Activated T-helper 1 cell treated with anti-CD3 and anti-CD28 coated beads, Interleukin-2, amount 50 U/mL, for 16 hours (primary cell): ENCODE measurements around the gene DAGLA.

Experiments
- DNase-seq, 2 donors: peaks; one replicate each; pipeline ENCODE4 v3.0.0-alpha.2; 2020; ENCODE audit warnings: low read depth in 1 of 2, low spot score in 1 of 2

Gene DAGLA

DNA sequence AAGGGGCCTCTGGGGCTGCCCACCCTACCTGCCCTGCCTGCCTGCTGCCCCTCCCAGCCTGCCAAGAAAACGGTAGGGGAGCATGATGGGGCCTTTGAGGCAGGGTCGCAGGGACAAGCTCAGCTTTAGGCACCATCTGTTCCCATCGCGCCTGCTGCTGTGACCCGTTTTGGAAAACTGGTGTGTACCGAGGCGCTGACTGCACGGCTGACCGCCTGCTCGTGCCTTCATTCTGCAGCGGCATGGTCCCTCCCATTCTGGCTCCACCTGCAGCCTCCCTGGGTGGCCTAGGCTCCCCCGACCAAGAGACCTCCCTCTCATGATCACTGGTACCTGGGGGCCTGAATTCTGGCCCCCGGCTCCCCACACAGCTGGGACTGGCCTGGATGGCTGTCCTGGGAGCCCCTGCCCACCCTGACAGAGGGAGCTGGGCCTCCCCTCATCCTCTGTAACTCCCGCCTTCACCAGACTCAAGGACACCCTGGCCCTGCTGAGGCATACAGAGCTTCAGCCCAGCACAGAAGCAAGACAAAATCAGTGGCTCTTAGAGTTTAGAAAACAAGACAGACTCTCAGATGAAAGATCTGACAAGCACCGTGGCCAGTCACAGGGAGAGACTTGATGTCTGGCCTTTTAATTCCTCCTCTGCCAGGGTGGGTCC lies 65.7 kb downstream of the DAGLA start:
- DNase-seq = no peak

DNA sequence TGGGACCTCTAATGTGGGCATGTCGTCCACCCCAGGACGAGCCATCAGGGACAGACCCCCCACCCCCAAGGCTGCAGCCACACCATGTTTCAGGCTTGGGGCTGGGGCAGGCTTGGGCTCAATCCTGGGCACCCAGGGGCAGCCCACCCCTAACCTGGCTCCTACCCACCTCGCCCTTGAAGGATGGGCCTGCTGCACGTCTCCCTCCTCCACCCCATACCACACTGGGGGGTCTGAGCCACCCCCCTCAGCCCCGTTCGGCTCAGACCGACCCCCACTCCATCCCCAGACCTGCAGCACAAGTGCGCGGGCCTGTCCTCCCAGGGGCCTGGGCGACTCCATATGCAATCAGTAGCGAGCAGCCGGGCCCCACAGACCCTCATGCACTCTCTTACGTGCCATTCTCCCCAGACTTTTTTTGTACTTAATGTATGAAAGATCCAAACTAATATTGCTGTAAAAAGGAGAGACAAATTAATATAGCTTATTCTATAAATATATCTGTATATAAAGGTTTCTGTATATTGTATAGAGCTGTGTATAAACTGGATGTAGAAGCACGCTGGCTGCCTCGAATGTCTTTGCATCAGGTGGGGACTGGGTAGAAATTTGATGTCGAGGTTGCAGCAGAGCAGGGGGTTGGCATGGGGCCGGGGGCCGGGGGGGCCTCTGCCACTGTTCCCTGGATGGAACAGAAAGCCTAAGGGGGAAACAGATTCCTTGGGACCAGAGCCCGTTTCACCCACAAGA lies 66.4 kb downstream of the DAGLA start:
- DNase-seq = no peak

DNA sequence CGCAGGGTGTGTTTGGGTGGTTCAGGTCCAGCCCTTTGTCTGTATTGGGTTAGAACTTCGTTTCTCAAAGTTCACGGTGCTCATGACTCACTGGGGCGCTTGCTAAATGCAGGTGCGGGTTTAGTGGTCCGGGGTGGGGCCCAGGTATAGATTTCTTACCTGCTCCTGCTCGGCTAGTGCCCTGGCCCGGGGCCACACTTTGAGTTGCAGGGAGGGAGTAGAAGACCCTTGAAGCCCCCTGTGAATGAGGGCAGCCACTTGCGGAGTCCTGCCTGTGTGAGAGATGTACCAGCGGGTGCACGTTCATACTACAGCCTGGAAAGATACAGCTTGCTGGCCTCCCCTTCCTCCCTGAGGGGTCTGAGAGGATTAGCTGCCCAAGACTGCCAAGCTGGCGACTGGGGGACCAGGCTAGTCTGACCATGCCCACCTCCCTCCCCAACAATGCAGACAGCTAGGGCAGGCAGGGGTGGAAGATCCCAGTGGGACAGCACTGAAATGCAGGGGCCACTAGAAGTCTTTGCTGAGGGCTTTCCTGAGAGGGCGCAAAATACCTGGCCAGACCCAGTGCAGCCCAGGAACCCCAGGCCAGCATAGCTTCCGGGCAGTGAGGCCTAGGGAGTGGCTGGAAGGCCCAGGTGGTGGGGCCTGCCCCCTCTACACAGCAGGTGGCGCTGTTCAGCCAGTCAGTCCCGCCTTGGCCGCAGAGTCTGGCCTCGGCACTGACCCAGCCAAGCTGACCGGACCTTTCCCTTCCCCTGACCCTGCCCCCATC lies 67.2 kb downstream of the DAGLA start:
- DNase-seq = peak in 1 of 2 donors; percentile 23

DNA sequence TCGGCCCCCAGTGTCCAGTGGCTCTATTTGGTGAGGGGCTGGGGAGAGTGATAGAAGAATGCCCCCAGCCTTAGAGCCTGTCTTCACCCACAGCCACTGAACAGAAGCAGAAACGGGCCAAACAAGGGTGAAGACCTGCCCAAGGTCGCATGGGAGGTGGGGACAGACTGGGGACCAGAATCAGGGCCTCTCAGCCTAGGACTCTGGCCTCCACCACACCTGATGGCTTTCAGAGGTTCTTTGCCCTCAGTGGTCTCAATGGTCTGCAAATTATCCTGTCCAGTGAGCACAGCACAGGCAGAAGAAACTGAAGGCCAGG lies 67.7 kb downstream of the DAGLA start:
- no peak for DNase-seq

DNA sequence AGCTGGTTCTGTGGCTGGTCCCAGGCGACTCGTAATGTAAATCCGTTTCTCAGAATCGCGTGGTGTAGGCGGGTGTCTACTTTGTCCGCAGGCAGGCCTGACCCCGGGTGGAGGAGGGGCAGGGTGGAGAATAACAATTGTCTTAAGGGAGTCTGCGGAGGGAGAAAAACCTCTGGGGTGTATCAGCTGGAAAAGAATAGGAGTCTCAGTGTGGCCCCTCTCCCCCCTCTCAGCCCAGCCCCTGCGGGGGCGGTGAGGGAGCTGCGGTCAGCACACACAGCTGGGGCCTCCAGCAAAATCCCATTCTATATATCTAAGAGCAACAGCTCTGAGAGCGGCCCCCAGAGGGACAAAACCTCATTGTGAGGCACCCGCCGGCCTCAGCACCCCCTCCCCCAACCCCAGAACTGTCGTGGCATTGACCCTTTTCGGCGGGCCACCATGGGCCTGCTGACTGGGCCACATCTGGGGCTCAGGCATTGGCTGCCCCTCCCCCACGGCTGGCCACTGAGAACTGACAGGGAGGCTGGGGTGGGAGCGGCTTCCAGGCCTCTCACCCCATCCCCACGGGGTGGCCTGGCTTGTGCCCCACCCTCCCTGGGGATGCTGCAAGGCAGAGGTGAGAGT lies 69.5 kb downstream of the DAGLA start:
- DNase-seq = no peak

DNA sequence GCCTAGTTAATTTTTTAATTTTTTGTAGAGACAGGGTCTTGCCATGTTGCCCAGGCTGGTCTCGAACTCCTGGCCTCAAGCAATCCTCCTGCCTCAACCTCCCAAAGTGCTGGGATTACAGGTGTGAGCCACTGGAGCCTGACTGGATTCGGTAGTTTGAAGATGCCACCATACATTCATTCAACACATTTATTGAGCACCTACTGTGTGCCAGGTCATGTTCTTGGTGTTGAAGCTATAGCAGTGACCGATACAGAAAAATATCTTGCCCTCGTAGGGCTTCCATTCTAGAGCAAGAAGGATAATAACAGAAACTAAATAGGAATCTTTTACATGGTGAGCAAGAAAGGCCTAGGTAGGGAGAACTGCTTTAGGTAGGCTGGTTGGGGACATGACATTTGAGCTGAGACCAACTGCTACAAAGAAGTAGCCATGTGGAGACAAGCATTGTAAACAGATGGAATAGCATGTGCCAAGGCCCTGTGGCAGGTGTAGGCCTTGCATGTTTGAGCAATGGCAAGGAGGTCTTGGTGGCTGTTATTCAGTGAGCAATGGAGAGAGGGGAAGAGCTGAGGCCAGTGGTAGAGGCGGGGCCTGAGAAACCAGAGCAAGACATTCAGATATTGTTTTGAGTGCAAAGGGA lies 70.6 kb downstream of the DAGLA start:
- no peak for DNase-seq

DNA sequence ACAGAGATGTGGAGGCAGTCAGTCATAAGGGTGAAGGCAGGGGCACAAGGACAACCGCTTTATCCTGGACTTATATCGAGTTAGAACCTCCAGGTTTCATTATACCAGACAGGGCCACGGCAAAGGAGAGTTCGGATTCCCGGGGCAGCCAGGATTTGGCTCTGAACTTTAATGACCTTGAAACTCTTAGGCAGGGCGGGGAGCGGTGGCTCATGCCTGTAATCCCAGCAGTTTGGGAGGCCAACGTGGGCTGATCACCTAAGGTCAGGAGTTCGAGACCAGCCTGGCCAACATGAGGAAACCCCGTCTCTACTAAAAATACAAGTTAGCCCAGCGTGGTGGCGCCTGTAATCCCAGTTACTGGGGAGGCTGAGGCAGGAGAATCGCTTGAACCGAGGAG lies 71.2 kb downstream of the DAGLA start:
- no peak for DNase-seq

DNA sequence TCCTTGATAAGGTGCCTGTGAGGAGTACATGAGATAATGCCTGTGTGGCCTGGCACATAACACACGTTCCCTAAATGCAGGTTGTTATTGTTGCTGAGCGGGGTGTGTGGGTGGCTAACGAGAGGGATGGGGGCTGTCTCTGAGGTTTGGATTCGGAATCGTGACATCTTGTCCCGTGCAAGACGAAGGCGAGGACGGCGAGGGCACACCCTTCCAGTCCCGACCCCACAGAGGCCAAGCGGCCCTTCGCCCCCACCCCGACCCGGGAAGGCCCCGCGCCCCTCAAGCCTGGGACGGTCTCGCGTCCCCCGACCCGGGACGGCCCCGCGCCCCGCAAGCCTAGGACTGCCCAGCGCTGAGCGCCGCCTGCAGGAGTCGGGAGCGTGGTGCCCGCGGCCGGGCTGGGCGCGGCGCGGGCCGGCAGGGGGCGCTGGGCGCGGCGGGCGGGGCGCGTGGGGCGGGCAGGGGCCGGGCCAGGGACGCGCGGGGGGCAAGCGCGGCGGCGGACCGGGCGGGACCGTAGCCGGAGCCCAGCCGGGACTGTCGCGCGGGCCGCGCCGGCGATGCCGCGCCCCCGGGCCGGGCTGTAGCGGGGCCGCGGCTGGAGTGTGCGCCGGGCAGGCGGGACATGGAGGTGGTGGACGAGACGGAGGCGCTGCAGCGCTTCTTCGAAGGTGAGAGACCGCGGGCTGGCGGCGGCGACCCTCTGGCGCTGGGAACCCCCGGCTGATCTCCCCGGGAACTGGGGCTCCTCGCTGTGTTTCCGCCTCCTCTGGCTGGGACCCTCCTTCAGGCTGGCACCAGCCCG lies 72.1 kb downstream of the DAGLA start, which contains the start of gene MYRF:
Gene MYRF (plus strand): TSS at position 520 of the 808 bp plus-strand sequence. CDS start 109 bp downstream, at position 629.
- DNase-seq = peak; percentile 29 to 50

DNA sequence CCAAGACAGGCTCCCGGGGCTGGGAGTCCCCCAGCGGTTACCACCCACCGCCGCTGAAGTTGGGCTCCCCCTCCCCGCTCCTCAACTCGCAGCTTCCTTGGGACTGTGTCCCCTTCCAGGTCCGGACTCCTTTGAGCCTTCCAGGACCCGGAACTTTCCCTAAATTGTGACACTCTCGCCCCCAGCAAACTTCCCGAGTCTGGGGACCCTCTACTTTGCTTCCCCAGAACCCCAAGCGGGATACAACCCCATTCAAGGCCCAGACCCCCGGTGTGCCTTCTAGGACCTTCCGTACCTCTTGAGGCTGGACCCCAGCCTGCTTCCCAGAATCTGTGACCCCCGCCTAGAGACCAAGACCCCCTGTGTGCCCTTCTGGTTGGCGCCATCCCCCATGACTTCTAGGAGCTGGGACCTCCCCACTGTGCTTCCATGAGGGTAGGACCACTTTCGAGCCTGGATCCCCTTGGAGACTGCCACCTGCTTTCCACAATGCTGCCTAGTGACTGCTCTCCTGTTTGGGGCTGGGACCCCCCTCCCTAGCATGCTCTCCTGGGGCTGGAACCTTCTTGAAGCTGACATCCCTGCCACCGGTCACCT lies 72.8 kb downstream of the DAGLA start:
- no peak for DNase-seq

DNA sequence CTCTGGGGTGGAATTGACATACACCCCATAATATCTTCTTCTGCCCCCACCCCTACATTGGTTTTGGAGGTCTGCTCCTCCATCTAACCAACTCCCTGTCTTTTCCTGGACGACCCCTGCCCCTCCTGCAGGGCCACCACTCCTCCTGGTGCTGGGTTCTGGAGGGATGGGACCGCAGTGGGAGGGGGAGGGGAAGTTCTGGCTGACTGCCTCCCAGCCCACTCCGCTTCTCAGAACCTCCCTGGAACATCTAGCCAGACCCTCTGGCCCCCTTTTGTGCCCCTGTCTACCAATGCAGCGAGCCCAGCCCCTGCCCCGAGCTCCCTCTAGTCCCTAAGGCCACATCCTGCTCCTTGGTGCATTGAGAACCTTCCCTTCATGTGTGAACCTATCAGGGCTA lies 73.5 kb downstream of the DAGLA start:
- DNase-seq = no peak

DNA sequence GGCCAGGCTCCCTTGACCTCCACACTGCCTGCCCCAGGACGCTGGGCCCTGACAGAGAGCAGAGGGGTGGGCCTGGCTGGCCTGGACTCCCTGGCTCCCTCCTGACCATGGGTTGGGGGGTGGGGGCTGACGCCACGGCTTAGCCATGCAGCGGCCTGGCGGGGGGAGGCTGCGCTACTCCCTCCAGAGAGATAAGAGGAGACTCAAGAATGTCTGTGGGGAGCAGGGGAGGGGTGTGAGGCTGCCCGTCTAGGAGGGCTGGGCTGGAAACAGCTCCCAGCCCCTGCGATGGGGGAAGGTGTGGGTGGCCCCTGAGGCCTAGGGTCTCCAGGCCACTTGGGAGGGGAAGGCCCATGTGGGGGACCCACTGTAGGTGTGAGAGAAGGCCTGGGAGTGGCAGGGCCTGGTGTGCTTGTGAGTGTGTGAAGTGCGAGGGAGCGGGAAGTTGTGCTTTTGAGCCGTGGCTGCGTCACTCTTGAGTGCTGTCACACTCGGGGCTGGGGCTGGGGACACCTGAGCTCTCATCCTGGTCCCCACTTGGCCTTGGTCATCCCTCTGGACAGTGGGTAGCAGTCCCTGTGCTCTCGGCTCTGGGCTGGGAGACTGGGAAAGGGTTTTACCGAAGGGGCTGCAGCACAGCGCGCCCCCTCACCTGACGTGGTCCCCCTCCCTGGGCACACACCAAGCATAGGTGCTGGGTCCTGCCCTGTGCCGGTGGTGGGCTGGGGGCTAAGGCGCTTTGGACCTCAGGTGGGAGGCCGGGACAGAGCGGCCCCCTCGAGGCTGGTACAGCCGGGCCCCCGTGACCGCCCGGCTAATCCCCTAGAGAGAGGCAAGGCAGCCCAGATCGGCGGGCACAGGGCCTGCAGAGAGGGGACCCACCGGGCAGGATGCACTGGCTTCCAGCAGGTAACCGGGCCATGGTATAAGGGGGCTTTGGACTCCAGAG lies 74.6 kb downstream of the DAGLA start:
- DNase-seq = no peak

DNA sequence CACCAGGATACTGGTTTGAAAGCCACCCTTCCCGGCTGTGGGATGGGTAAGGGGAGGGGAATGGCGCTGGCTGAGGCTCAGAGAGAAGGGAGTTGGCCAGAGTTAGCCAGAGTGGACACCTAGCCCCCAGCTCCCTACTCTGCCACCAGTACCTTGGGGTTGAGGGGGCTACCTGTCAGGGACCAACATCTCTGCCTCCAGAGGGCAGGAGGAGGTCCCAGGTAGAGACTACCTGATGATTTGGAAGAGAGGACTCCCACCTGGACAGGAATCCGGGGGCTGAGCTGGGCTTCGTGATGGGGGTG lies 75.9 kb downstream of the DAGLA start:
- DNase-seq = no peak

DNA sequence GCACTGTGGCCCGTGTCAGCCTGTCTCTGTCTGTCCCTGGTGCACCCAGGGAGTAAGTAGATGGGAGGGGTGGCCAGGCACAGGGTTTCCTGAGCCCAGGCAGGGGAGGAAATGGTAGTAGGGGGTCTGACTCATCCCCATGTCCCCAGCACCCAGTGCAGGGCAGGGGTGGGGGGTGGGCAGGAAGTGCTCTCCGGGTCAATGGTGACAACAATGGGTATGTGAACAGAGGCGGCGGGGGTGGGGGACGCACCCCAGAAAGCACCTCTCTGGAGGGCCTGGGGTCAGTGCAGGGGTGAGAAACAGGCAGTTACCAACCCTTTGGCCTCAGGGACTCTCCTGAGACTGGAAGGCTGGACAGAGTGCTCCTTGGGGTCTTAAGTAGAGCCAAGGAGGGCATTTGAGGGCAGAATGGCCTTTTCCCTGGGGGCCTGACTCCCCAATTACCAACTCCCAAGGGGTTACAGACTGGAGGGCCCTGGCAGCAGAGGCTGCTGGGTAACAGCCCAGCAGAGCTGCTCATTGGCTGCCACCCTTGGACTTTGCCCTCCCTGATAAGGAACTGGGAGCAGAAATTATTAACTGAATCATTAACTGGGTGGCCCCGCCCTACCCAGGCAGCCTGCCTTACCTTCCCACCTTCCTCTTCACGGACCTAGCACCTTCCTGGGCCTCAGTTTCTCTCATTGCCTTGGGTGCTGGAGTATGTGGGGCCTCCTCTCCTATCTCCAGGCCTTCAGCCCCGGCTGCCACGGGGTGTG lies 76.4 kb downstream of the DAGLA start:
- no peak for DNase-seq

DNA sequence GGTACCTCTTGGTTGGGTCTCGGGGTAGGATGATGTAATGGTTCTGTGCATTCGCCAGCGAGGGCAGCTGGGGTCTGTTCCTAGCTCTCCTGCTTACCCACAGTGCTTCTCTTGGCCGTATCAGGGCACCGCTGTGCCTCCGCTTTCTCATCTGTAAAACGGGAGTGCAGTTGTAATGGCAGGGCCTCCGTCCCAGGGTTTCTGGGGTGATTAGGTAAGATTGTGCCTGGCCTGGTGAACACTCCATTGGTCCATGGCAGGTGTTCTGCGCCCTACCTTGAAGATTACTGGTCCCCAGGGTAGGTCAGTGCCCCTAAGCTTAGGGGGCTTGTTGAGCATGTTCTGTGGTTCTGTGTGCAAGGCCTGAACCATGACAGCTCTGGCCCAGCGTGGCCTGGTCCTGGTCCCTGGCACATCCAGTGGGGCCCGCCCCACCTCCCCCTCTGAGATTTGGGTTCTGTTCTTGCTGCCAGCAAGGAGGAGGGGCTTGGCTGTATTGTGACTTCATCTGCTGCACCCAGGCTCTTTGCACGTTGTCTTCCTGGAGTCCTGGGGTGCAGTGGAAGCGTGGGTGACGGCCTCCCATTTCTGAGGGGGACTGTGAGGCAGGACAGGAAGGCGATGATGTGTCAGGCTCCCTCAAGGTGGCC lies 77.1 kb downstream of the DAGLA start:
- no peak for DNase-seq

DNA sequence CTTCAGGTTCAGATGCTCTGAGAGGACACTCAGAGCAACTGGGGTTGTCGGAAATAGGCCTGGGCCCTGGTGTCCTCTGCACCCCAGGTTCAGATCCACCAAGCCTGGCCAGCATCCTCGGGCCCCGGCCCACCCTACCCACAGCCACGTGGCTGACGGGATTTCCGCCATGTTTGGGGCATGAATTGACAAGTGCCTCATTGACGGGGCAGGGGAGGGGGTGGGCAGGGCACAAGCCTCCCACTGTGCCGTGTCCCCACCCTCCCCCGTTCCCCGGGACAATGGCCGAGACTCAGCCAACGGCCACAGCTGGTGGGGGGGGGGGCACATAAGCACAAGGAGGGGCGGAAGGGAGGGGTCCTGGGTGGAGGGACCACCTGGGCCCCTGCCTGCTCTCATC lies 80.8 kb downstream of the DAGLA start:
- DNase-seq = no peak

DNA sequence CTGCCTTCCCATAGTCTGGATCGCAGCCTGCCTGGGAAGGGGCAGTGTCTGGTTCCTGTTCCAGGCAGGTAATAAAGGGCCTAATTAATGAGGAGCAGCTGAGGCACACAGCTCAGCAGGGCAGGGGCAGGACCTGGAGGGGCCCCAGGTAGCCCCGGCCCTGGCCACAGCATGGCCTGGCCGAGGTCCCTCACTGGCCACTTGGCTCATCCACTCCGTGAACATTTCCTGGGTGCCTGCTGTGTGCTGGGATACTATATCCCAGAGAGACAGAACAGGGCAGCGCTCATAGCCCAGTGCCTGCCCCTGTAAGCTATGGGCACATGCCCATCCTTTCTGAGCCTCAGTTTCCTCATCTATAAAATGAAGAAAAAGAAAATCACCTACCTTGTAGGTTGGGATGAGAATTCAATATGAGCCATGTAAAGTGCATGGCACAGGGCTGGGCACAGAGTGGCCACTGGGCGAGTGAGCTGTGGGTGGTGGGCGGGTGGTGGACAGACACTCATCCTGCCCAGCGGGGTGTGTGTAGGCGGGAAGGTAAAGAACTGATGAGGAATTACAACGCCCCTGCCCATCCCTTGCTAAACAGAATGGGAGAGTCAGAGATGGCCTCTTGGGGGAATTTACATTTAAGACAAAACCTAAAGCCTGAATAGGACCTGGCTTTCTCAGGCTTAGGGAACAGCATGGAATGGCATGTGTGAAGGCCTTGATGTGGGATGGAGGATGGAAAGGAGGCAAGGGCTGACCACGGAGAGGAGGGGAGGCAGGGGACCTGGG lies 81.4 kb downstream of the DAGLA start:
- no peak for DNase-seq

DNA sequence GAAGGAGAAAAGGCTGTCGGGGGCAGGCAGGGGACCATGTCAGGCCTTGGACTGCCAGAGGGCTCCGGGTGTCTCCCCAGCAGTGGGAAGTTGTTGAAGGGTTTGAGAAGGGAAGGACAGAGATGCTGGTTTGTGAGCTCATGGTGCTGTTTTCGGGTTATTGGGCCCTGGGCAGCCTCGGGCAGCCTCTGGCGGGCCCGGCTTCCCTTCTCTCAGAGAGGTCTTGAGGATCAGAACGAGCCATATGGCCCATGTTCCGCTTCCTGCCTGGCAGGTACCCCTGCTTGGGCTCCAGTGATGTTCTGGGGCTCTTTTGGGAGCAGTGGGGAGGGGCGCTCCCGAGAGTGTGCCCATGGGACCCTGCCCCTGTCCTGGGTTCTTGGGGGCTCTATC lies 82.0 kb downstream of the DAGLA start:
- DNase-seq = no peak
